GM06990 (cell line): ENCODE measurements around the gene HOXB9.

Experiments used
- DNase-seq: peaks from one replicate; pipeline ENCODE4 v3.0.0-alpha.2; 2011; ENCODE audit not compliant: insufficient read length; ENCODE audit errors: extremely low read depth
- H3K27me3 ChIP-seq: replicated peaks from 2 replicates; pipeline ENCODE4 v1.6.0; 2011; ENCODE audit warnings: low read length; ENCODE audit not compliant: control insufficient read depth, insufficient read depth
- H3K36me3 ChIP-seq: 2 replicates; pipeline ENCODE4 v1.5.1; 2011; ENCODE audit warnings: low read length; ENCODE audit not compliant: control insufficient read depth, insufficient read depth
- H3K4me3 ChIP-seq: replicated peaks from 2 replicates; pipeline ENCODE4 v1.5.1; 2011; ENCODE audit warnings: low read depth, mild to moderate bottlenecking, control low read depth, low read length
- TF ChIP-seq, protein P1 (sequence below): IDR thresholded peaks from 2 replicates; pipeline ENCODE4 v1.5.1; 2011; ENCODE audit warnings: low read length, control low read depth, mild to moderate bottlenecking, inconsistent platforms; ENCODE audit not compliant: insufficient read depth, poor library complexity, severe bottlenecking

Gene HOXB9

GRCh38 chr17:48630925-48631692 lies 5.0 kb upstream of the HOXB9 start:
- H3K36me3 ChIP-seq: no peaks in the 10 kb centered on the region
- DNase-seq: no peak
- H3K27me3 ChIP-seq: peaks cover 2% of the 10 kb centered on the region
- H3K4me3 ChIP-seq: no peak overlapping the region
- TF ChIP-seq, protein P1, sequence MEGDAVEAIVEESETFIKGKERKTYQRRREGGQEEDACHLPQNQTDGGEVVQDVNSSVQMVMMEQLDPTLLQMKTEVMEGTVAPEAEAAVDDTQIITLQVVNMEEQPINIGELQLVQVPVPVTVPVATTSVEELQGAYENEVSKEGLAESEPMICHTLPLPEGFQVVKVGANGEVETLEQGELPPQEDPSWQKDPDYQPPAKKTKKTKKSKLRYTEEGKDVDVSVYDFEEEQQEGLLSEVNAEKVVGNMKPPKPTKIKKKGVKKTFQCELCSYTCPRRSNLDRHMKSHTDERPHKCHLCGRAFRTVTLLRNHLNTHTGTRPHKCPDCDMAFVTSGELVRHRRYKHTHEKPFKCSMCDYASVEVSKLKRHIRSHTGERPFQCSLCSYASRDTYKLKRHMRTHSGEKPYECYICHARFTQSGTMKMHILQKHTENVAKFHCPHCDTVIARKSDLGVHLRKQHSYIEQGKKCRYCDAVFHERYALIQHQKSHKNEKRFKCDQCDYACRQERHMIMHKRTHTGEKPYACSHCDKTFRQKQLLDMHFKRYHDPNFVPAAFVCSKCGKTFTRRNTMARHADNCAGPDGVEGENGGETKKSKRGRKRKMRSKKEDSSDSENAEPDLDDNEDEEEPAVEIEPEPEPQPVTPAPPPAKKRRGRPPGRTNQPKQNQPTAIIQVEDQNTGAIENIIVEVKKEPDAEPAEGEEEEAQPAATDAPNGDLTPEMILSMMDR: no peak

GRCh38 chr17:48630009-48630924 lies 4.1 kb upstream of the HOXB9 start:
- H3K4me3 ChIP-seq: no peak overlapping the region
- DNase-seq: no peak
- H3K36me3 ChIP-seq: no peaks in the 10 kb centered on the region
- peaks cover 2% of the 10 kb centered on the region for H3K27me3 ChIP-seq
- TF ChIP-seq, protein P1: no peak

GRCh38 chr17:48629411-48629759 lies 3.2 kb upstream of the HOXB9 start:
- H3K27me3 ChIP-seq: peaks cover 2% of the 10 kb centered on the region
- TF ChIP-seq, protein P1: no peak
- H3K36me3 ChIP-seq: no peaks in the 10 kb centered on the region
- no peak overlapping the region for H3K4me3 ChIP-seq
- no peak for DNase-seq

GRCh38 chr17:48628649-48629410 lies 2.7 kb upstream of the HOXB9 start:
- DNase-seq: no peak
- peaks cover 2% of the 10 kb centered on the region for H3K27me3 ChIP-seq
- TF ChIP-seq, protein P1: no peak
- H3K4me3 ChIP-seq: no peak overlapping the region
- H3K36me3 ChIP-seq: no peaks in the 10 kb centered on the region

DNA sequence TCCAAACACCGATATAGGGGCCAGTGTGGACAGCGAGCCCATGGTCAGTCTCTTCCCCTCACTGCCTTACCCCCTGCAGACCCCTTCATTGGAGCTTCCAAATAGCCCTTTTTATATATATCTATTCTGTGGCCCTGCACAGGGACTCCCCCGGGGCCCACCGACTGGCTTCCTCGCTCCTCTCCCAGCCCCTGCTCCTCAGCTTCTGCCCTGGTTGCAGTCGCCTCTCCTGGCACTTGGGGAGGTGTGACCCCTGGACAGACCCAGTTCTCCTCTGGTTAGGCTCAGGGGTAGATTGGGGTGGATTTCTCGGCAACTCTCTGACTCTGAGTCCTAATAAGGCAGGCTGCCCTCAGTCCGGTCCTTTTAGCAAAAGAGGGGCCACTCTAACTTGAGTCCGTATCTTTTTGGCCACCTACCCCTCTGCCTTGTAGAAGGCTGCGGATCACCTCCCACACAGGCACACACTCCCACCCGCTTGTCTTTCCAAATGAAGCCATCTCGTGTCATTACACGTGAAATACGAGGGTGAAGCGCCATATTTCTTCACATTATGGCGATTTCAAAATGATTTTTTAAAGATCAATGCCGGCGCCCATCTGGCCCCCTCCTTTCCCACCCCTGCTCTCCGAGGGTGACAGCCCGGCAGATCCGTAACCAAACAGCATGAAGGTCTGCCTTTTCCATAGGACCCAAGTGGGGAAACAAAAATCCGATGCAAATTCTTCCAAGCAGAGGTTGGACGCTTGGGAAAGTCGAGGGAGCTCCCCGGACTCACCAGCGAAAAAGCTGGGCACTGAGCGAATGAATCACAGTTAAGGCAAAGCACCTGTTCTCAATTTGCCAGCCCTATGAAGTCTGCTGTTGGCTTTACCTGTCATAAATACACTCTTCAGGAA lies 1.7 kb upstream of the HOXB9 start:
- peaks cover 6% of the 10 kb centered on the region for H3K27me3 ChIP-seq
- no peak overlapping the region for H3K4me3 ChIP-seq
- TF ChIP-seq, protein P1: no peak
- DNase-seq: no peak
- H3K36me3 ChIP-seq: no peaks in the 10 kb centered on the region
